ENCODE data around the gene NINJ1. TPM values are rescaled to one million over a fixed set of nuclear protein-coding genes. Genes with fewer than 3 reads are reported as not detected.

NINJ1 gene
- total RNA-seq, 4 donors from 2014 or later, result 82.9 to 168 (median 121) TPM

DNA sequence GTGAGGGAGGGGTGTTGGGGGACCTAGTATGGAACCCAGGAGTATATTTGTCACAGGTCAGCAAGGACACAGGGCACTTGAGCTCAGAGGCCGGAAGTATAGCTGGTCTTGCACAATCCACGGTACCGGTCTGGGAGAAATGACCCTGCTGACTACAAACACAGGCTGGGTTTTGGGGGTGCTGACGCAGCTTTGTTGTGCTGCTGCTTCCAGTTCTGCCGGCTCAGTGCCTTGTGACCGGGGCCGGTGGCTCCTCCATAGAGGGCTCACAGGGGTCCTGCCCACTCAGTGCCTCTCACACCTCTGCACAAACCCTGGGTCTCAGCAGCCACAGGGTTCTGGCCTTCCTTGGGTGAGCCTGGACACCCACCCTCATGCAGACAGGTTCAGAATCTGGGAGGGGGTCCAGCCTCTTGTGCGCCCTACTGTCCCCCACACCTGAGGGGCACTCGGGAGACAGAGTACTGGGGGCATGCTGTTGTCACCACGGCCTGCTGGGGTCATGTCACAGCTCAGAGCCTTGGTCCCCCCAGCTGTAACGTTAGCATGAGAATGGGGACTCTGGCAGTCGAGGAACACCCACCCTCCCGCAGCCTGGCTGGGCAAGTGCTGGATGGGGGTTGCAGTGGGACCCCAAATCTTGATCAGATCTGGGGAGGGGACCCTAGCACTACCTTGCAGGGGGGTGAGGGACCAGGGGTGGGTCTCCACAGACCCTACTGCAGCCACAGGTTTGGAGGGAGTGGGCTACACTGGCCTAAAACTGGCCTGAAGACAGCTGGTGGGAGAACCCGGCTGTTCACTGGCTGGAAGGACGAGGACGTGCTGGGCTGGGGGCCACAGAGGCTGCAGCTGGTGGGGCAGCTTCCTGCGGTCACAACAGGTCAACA lies 17.7 kb downstream of the NINJ1 start:
- Histone ChIP-seq H3K36me3 (peaks cover under 1 to 3% of the 10 kb centered on the region in 2 donors), H3K4me3 (replicated peaks in 1 of 3) (no peak overlapping the region), H3K4me1 (peaks cover 20 to 32% of the 10 kb centered on the region in 2 donors), H3K27ac (peak overlapping the region; percentile 84 to 92 (median 91)), H3K27me3 (no peaks in the 10 kb centered on the region), H3K9me3 (no peaks in the 10 kb centered on the region)
- 59 to 63% methylated on average over 7 to 14 of the region's 17 CpGs for WGBS, 2 donors
- peak; percentile 89 to 90 for DNase-seq
- peak in 1 of 2 donors; percentile 35 for TF ChIP-seq POLR2A (IDR thresholded peaks at IDR 0.05)
- TF ChIP-seq, protein P1, sequence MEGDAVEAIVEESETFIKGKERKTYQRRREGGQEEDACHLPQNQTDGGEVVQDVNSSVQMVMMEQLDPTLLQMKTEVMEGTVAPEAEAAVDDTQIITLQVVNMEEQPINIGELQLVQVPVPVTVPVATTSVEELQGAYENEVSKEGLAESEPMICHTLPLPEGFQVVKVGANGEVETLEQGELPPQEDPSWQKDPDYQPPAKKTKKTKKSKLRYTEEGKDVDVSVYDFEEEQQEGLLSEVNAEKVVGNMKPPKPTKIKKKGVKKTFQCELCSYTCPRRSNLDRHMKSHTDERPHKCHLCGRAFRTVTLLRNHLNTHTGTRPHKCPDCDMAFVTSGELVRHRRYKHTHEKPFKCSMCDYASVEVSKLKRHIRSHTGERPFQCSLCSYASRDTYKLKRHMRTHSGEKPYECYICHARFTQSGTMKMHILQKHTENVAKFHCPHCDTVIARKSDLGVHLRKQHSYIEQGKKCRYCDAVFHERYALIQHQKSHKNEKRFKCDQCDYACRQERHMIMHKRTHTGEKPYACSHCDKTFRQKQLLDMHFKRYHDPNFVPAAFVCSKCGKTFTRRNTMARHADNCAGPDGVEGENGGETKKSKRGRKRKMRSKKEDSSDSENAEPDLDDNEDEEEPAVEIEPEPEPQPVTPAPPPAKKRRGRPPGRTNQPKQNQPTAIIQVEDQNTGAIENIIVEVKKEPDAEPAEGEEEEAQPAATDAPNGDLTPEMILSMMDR (IDR thresholded peaks at IDR 0.05), result no peak
- intact Hi-C loops (cut with DNase I), result loop anchor here (10.0 kb wide), 1 partner anchor 112 kb away; no protein-coding TSS in a partner anchor

- Histone ChIP-seq H3K4me3 (replicated peaks in 1 of 3) (no peak overlapping the region), H3K4me1 (peaks cover 20 to 27% of the 10 kb centered on the region in 2 donors), H3K36me3 (peaks cover 0 to 3% of the 10 kb centered on the region in 2 donors), H3K9me3 (no peaks in the 10 kb centered on the region), H3K27me3 (no peaks in the 10 kb centered on the region), H3K27ac (peak overlapping the region; percentile 84 to 92 (median 91))
- DNase-seq, result no peak
- WGBS, 2 donors, result 11 to 20% methylated on average over 3 of the region's 3 CpGs
- TF ChIP-seq, protein P1 (IDR thresholded peaks at IDR 0.05), result no peak
- TF ChIP-seq POLR2A (IDR thresholded peaks at IDR 0.05), result no peak
- intact Hi-C loops (cut with DNase I), result loop anchor here (10.0 kb wide), 1 partner anchor 111 kb away; no protein-coding TSS in a partner anchor
These were observed 18.5 kb downstream of the NINJ1 start for GRCh38 chr9:93115486-93116071.

DNA sequence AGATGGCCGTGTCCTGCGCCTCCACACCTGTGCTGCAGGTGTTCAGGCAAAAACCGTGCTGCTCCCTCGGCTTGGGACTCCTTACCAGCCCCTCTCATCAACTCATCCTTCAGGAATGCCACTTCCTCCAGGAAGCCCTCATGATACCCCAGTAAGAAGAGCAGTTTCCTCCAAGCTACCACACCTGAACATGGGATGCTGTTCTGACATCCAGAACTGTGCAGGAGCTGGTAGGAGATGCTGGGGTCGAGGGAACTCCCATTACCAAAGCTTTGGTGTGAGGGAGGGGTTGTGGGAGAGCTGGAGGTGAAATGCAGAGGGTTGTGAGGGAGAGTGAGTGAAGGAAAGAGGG lies 19.1 kb downstream of the NINJ1 start:
- intact Hi-C loops (cut with DNase I), result loop anchor here (5.0 to 10.0 kb wide), 2 partner anchors 110 to 187 kb away; no protein-coding TSS in a partner anchor
- Histone ChIP-seq H3K27me3 (no peaks in the 10 kb centered on the region), H3K9me3 (no peaks in the 10 kb centered on the region), H3K27ac (peak overlapping the region in 2 of 3 donors; percentile 36 to 56), H3K4me3 (replicated peaks in 1 of 3) (no peak overlapping the region), H3K4me1 (peaks cover 14 to 21% of the 10 kb centered on the region in 2 donors), H3K36me3 (peaks cover 0 to 5% of the 10 kb centered on the region in 2 donors)
- 82 to 88% methylated on average over 5 of the region's 5 CpGs for WGBS, 2 donors
- TF ChIP-seq, protein P1 (IDR thresholded peaks at IDR 0.05), result no peak
- TF ChIP-seq POLR2A (IDR thresholded peaks at IDR 0.05), result no peak
- peak in 1 of 2 donors; percentile 2 for DNase-seq

DNA sequence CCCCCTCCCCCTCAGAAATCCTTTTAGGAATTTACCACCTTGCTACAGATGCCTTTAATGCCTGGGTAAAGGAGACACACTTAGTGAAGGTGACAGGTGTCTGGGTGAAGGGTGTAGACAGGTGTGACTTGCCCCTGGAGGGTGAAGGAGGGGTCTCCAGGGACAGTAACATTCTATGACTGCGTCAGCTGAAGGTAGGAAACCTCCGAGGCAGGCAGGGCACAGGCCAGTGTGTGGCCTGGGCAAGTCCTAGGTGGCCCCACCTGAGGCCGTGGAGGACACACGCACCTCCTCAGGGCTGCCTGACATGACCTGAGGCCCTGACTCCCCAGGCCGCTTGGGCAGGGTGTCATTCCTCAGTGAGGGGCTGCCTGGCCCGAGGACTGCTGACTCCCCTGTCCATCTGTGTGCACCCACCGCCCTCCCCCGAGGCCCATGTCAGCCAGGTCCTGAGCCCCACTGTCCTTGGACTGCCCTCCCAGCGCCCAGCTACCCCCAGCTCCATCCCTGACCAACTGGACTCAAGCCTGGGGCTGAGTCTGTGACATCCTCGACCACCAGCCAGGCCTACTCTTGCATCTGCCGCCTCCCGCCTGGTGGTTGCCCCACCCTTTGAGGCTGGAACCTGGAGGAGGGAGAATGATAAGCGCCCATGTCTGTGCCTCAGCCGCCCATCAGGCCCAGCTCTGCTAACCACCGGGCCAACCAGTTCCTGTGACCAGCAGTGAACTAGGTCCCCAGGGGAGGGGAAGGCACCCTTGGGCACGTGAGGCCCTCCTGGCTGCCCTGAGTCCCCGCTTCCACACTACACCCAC lies 19.7 kb downstream of the NINJ1 start:
- Histone ChIP-seq H3K27me3 (no peaks in the 10 kb centered on the region), H3K4me3 (replicated peaks in 1 of 3) (no peak overlapping the region), H3K36me3 (peaks cover 0 to 5% of the 10 kb centered on the region in 2 donors), H3K9me3 (no peaks in the 10 kb centered on the region), H3K27ac (peak overlapping the region in 2 of 3 donors; percentile 36 to 56), H3K4me1 (peaks cover 8 to 15% of the 10 kb centered on the region in 2 donors)
- WGBS, 2 donors, result 88 to 94% methylated on average over 14 to 16 of the region's 17 CpGs
- intact Hi-C loops (cut with DNase I), result loop anchor here (5.0 to 10.0 kb wide), 2 partner anchors 110 to 188 kb away; no protein-coding TSS in a partner anchor
- DNase-seq, result peak in 1 of 2 donors; percentile 9
- TF ChIP-seq POLR2A (IDR thresholded peaks at IDR 0.05), result no peak
- TF ChIP-seq, protein P1 (IDR thresholded peaks at IDR 0.05), result no peak
